ENCODE measurements around the gene KCNJ10. TPM values are rescaled to one million over a fixed set of nuclear protein-coding genes. Genes with fewer than 3 reads are reported as not detected.

The KCNJ10 gene
- total RNA-seq, 2 donors from 2014 or later, result 0.29 TPM; not detected in 1

DNA sequence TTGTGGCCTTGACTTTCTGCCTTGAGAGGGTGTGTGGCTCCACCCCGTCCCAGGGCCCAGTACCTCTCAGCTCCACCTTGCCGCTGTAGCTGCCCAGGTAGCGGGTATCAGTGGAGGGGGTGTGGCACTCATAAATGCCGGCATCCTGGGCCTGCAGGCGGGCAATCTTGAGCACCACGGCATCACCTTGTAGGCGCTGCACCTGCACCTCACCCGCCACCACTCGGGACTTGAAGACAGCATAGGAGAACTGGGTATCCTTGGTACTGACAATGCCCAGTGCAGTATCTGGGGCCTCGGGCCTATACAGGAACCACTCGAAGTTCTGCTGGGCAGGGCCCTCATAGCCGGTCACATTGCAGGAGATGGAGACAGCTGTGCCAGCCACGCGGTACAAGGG is 24.8 kb upstream of the KCNJ10 start:
- intact Hi-C loops (cut with DNase I), result no loop called here
- peak overlapping the region in 1 of 2 donors; percentile 6 for H3K9ac ChIP-seq (ENCODE audit: low read depth in 2 of 2, low read length in 2 of 2)
- peak; percentile 57 for DNase-seq
- no peaks in the 10 kb centered on the region for H3K27me3 ChIP-seq
- H3K4me1 ChIP-seq, result peaks cover 15% of the 10 kb centered on the region
- no peaks in the 10 kb centered on the region for H3K9me3 ChIP-seq
- H3K36me3 ChIP-seq, result peaks cover 4% of the 10 kb centered on the region
- no peak overlapping the region for H3K4me3 ChIP-seq
- TF ChIP-seq, protein P1, sequence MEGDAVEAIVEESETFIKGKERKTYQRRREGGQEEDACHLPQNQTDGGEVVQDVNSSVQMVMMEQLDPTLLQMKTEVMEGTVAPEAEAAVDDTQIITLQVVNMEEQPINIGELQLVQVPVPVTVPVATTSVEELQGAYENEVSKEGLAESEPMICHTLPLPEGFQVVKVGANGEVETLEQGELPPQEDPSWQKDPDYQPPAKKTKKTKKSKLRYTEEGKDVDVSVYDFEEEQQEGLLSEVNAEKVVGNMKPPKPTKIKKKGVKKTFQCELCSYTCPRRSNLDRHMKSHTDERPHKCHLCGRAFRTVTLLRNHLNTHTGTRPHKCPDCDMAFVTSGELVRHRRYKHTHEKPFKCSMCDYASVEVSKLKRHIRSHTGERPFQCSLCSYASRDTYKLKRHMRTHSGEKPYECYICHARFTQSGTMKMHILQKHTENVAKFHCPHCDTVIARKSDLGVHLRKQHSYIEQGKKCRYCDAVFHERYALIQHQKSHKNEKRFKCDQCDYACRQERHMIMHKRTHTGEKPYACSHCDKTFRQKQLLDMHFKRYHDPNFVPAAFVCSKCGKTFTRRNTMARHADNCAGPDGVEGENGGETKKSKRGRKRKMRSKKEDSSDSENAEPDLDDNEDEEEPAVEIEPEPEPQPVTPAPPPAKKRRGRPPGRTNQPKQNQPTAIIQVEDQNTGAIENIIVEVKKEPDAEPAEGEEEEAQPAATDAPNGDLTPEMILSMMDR (IDR thresholded peaks at IDR 0.05), result no peak
- H3K27ac ChIP-seq, result no peak overlapping the region

DNA sequence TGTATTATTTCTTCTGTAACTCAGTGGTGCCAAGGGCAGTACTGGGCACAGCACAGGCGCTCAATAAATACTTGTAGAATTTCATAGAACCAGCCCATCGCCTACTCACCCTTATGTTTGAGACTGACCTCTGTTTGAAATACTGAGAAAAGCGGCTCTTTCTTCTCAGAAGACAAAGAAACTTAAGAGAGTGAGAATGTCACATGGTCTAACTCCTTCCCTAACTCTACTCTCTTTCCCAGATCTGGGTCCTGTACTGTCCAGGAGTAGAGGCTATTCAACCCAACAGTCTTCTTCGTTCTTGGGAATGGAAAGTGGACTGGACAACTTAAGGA is 24.3 kb upstream of the KCNJ10 start:
- peak overlapping the region; percentile 28 for H3K27ac ChIP-seq
- no peak overlapping the region for H3K9ac ChIP-seq (ENCODE audit: low read depth in 2 of 2, low read length in 2 of 2)
- H3K4me3 ChIP-seq, result no peak overlapping the region
- peaks cover 15% of the 10 kb centered on the region for H3K4me1 ChIP-seq
- no peak for DNase-seq
- intact Hi-C loops (cut with DNase I), result no loop called here
- no peaks in the 10 kb centered on the region for H3K27me3 ChIP-seq
- H3K9me3 ChIP-seq, result no peaks in the 10 kb centered on the region
- TF ChIP-seq, protein P1 (IDR thresholded peaks at IDR 0.05), result no peak
- H3K36me3 ChIP-seq, result peaks cover 4% of the 10 kb centered on the region

DNA sequence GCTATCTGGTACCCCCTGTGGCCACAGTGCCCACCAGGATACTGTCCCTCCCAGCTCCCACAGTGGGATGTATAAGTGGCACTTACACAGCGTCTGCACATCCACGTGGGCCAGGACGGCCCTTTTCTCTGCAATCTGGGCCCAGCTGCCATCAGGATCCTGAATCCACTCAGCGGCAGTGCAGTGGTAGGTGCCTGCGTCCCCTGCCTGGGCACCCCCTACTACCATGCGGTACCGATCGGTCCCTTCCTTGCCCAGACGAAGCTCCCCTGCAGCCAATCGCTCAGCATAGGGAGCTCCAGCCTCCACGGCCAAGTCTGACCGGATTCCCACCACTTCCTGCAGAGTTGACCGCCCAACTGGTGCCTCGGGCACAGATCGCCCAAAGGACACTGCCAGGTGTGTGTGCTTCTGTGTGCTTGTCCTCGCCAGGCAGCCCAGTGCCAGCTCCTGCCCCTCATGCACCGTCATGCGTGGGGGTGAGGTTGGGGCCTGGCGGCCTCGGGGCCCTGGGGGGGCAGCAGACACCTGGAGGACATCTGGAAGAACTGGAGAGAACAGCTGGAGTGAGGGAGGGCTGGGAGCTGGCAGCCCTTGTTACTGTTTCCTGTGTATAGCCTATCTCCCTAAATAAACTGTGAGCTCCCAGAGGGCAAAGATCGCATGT is 23.8 kb upstream of the KCNJ10 start:
- Histone ChIP-seq H3K4me1 (peaks cover 15% of the 10 kb centered on the region), H3K27ac (peak overlapping the region; percentile 28), H3K36me3 (peaks cover 4% of the 10 kb centered on the region), H3K27me3 (no peaks in the 10 kb centered on the region), H3K9me3 (no peaks in the 10 kb centered on the region), H3K9ac (ENCODE audit: low read depth in 2 of 2, low read length in 2 of 2) (peak overlapping the region; percentile 48 to 59), H3K4me3 (no peak overlapping the region)
- intact Hi-C loops (cut with DNase I), result no loop called here
- TF ChIP-seq, protein P1 (IDR thresholded peaks at IDR 0.05), result no peak
- peak; percentile 53 for DNase-seq

DNA sequence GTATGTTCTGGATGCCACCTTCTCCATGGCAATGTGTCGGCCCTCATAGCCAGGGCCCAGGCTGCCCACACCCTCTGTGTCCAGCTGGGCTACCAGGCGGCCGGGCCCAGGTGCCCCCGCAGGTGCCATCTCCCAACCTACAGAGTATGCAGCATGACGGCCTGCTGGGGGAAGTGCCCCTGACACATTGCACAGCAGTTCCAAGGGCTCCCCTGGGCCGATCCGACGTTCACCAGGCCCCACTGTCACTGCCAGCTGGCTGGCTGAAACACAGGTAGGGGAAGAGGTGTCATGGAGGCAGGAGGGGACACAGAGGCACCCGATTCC is 23.1 kb upstream of the KCNJ10 start:
- Histone ChIP-seq H3K4me1 (peaks cover 15% of the 10 kb centered on the region), H3K36me3 (peaks cover 4% of the 10 kb centered on the region), H3K4me3 (no peak overlapping the region), H3K9ac (ENCODE audit: low read depth in 2 of 2, low read length in 2 of 2) (no peak overlapping the region), H3K27ac (no peak overlapping the region), H3K9me3 (no peaks in the 10 kb centered on the region), H3K27me3 (no peaks in the 10 kb centered on the region)
- TF ChIP-seq, protein P1 (IDR thresholded peaks at IDR 0.05), result no peak
- no peak for DNase-seq
- intact Hi-C loops (cut with DNase I), result no loop called here

DNA sequence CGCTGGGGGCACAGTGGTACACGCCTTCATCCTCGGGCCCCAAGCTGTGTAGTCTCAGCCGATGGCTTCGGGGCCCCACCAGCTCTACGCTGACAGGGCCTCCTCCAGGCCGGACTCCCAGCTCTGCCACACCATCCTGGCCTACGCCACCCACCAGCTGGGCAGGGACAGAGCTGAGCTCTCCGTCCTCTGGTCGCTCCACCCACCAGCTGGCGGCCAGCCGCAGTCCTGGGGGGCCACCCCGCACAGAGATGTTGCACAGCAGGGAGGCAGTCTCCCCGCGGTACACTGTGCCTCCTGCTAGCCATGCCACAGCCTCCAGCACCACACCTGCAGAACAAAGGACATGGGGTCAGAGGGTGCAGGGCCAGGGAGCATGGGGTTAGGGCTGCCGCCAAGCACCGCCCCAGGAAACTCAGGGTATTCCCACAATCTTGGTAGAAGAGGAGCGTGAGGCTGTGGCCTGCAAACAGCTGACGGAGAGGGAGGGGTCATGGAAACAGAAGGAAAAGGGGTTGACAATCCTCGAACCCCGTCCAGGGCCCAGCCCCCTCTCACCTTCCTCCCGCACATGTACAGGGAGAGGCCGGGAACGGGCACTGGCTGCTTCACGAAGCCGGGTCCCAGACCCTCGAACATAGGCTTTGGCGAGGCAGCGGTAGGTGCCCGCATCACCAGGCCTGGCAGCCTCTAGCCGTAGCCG is 22.6 kb upstream of the KCNJ10 start:
- intact Hi-C loops (cut with DNase I), result no loop called here
- Histone ChIP-seq H3K4me3 (no peak overlapping the region), H3K36me3 (peaks cover 4% of the 10 kb centered on the region), H3K4me1 (peaks cover 13% of the 10 kb centered on the region), H3K27me3 (no peaks in the 10 kb centered on the region), H3K27ac (no peak overlapping the region), H3K9ac (ENCODE audit: low read depth in 2 of 2, low read length in 2 of 2) (no peak overlapping the region), H3K9me3 (no peaks in the 10 kb centered on the region)
- TF ChIP-seq, protein P1 (IDR thresholded peaks at IDR 0.05), result no peak
- DNase-seq, result no peak

Measured in colonic mucosa (tissue), 4 donors.